ENCODE measurements around the gene ATP1B1.

Gene ATP1B1

DNA sequence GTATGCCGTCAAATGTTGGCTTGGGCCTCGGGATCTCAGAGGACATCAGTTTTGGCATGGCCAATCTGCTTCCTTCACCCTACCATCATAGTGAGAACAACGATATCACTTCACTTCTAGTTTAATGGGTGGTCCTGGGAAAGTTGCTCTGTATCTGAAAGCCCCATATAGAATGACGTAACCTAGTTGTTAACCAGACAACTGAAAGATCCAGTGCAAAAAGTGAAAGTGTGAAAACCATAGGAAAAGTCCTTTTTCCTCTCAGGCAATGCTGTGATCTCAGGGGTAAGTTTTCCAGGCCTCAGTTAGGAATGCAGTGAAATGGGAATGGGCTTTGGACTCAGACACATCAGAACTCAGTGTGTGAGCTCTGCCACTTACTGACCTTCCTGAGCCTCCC is 18.6 kb upstream of the ATP1B1 start:
- Histone ChIP-seq H4K20me1 (ENCODE audit: control insufficient read depth, insufficient read depth, low read depth, low read length) (no peaks in the 10 kb centered on the region), H3K4me3 (ENCODE audit: low read length) (no peak overlapping the region), H3K27me3 (ENCODE audit: control insufficient read depth, low read length) (peaks cover 25% of the 10 kb centered on the region), H3K4me2 (ENCODE audit: low read length) (no peak overlapping the region), H3K9me3 (ENCODE audit: control insufficient read depth, insufficient read depth, low read length) (no peaks in the 10 kb centered on the region), H3K9me2 (replicated peaks; ENCODE audit: control insufficient read depth, low read length) (no peaks in the 10 kb centered on the region), H3F3A (ENCODE audit: control insufficient read depth, insufficient read depth) (no peaks in the 10 kb centered on the region), H3K36me3 (ENCODE audit: control insufficient read depth, low read length) (no peaks in the 10 kb centered on the region), H3K79me2 (ENCODE audit: control insufficient read depth, low read length) (no peaks in the 10 kb centered on the region), H3K27ac (ENCODE audit: low read depth, low read length) (no peak overlapping the region), H3K4me1 (ENCODE audit: control insufficient read depth, low read length) (no peaks in the 10 kb centered on the region)
- TF ChIP-seq EZH2phosphoT487 (IDR thresholded peaks at IDR 0.05; ENCODE audit: borderline replicate concordance, low read length): no peak

GRCh38 chr1:169089776-169090175 is 16.7 kb upstream of the ATP1B1 start:
- Histone ChIP-seq H3K9me3 (ENCODE audit: control insufficient read depth, insufficient read depth, low read length) (no peaks in the 10 kb centered on the region), H3K27ac (ENCODE audit: low read depth, low read length) (no peak overlapping the region), H3F3A (ENCODE audit: control insufficient read depth, insufficient read depth) (no peaks in the 10 kb centered on the region), H3K9me2 (replicated peaks; ENCODE audit: control insufficient read depth, low read length) (no peaks in the 10 kb centered on the region), H3K4me1 (ENCODE audit: control insufficient read depth, low read length) (no peaks in the 10 kb centered on the region), H3K4me3 (ENCODE audit: low read length) (no peak overlapping the region), H3K79me2 (ENCODE audit: control insufficient read depth, low read length) (no peaks in the 10 kb centered on the region), H4K20me1 (ENCODE audit: control insufficient read depth, insufficient read depth, low read depth, low read length) (no peaks in the 10 kb centered on the region), H3K4me2 (ENCODE audit: low read length) (no peak overlapping the region), H3K27me3 (ENCODE audit: control insufficient read depth, low read length) (peaks cover 33% of the 10 kb centered on the region), H3K36me3 (ENCODE audit: control insufficient read depth, low read length) (no peaks in the 10 kb centered on the region)
- no peak for TF ChIP-seq EZH2phosphoT487 (IDR thresholded peaks at IDR 0.05; ENCODE audit: borderline replicate concordance, low read length)
- TF ChIP-seq, protein P1, sequence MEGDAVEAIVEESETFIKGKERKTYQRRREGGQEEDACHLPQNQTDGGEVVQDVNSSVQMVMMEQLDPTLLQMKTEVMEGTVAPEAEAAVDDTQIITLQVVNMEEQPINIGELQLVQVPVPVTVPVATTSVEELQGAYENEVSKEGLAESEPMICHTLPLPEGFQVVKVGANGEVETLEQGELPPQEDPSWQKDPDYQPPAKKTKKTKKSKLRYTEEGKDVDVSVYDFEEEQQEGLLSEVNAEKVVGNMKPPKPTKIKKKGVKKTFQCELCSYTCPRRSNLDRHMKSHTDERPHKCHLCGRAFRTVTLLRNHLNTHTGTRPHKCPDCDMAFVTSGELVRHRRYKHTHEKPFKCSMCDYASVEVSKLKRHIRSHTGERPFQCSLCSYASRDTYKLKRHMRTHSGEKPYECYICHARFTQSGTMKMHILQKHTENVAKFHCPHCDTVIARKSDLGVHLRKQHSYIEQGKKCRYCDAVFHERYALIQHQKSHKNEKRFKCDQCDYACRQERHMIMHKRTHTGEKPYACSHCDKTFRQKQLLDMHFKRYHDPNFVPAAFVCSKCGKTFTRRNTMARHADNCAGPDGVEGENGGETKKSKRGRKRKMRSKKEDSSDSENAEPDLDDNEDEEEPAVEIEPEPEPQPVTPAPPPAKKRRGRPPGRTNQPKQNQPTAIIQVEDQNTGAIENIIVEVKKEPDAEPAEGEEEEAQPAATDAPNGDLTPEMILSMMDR (IDR thresholded peaks at IDR 0.05; ENCODE audit: low read depth, low read length, poor library complexity, severe bottlenecking): no peak

DNA sequence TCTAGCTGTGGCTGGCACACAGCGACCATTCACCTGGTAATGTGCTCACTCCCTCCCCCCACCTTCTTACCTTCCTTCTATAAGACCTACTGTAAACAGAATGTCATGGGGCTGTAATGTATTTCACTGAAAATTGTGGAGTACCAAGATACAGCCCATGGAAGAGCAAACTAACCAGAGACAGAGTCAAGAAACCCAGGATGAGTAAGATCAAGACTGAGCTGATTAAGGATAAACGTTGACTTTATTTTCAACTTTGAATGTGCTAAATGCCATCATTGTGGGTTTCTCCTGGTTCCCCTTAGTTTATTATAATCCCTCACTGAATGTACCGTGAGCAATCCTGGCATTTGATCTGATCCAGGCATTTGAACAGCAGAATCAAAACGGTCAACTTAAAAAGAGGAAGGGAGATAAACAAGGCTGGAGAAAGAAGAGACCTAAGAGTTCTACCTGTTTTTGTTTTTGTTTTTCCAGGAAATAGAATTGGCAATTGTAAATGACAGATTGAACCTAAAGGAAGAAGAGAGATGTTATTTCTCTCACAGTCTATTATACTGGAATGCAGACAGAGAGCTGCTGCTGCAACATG is 16.1 kb upstream of the ATP1B1 start:
- H3K9me2 ChIP-seq (replicated peaks; ENCODE audit: control insufficient read depth, low read length): no peaks in the 10 kb centered on the region
- H3K27me3 ChIP-seq (ENCODE audit: control insufficient read depth, low read length): peaks cover 36% of the 10 kb centered on the region
- TF ChIP-seq, protein P1 (IDR thresholded peaks at IDR 0.05; ENCODE audit: low read depth, low read length, poor library complexity, severe bottlenecking): no peak
- no peak for TF ChIP-seq EZH2phosphoT487 (IDR thresholded peaks at IDR 0.05; ENCODE audit: borderline replicate concordance, low read length)
- H3F3A ChIP-seq (ENCODE audit: control insufficient read depth, insufficient read depth): no peaks in the 10 kb centered on the region
- H3K4me2 ChIP-seq (ENCODE audit: low read length): no peak overlapping the region
- H3K27ac ChIP-seq (ENCODE audit: low read depth, low read length): no peak overlapping the region
- H3K79me2 ChIP-seq (ENCODE audit: control insufficient read depth, low read length): no peaks in the 10 kb centered on the region
- H3K4me1 ChIP-seq (ENCODE audit: control insufficient read depth, low read length): no peaks in the 10 kb centered on the region
- no peak overlapping the region for H3K4me3 ChIP-seq (ENCODE audit: low read length)
- H3K36me3 ChIP-seq (ENCODE audit: control insufficient read depth, low read length): no peaks in the 10 kb centered on the region
- no peaks in the 10 kb centered on the region for H3K9me3 ChIP-seq (ENCODE audit: control insufficient read depth, insufficient read depth, low read length)
- H4K20me1 ChIP-seq (ENCODE audit: control insufficient read depth, insufficient read depth, low read depth, low read length): no peaks in the 10 kb centered on the region

- Histone ChIP-seq H3K36me3 (ENCODE audit: control insufficient read depth, low read length) (no peaks in the 10 kb centered on the region), H3K4me2 (ENCODE audit: low read length) (no peak overlapping the region), H4K20me1 (ENCODE audit: control insufficient read depth, insufficient read depth, low read depth, low read length) (no peaks in the 10 kb centered on the region), H3K79me2 (ENCODE audit: control insufficient read depth, low read length) (no peaks in the 10 kb centered on the region), H3K9me3 (ENCODE audit: control insufficient read depth, insufficient read depth, low read length) (no peaks in the 10 kb centered on the region), H3K4me3 (ENCODE audit: low read length) (no peak overlapping the region), H3K4me1 (ENCODE audit: control insufficient read depth, low read length) (no peaks in the 10 kb centered on the region), H3K27me3 (ENCODE audit: control insufficient read depth, low read length) (peaks cover 36% of the 10 kb centered on the region), H3K9me2 (replicated peaks; ENCODE audit: control insufficient read depth, low read length) (no peaks in the 10 kb centered on the region), H3K27ac (ENCODE audit: low read depth, low read length) (no peak overlapping the region), H3F3A (ENCODE audit: control insufficient read depth, insufficient read depth) (no peaks in the 10 kb centered on the region)
- TF ChIP-seq, protein P1 (IDR thresholded peaks at IDR 0.05; ENCODE audit: low read depth, low read length, poor library complexity, severe bottlenecking): no peak
- TF ChIP-seq EZH2phosphoT487 (IDR thresholded peaks at IDR 0.05; ENCODE audit: borderline replicate concordance, low read length): no peak
These were observed 15.6 kb upstream of the ATP1B1 start for GRCh38 chr1:169090900-169091311.

All from DOHH2 (cell line).